B cell (primary cell): ENCODE results near the gene ACTR5.

Experiments used
- CTCF ChIP-seq: fragments of 200-600 bp; IDR thresholded peaks from one replicate; pipeline ENCODE4 v1.8.0; 2022; ENCODE audit warnings: antibody characterized with exemption, mild to moderate bottlenecking
- EZH2 ChIP-seq: IDR thresholded peaks from 2 replicates; pipeline ENCODE4 v1.6.1; 2012; ENCODE audit warnings: borderline replicate concordance, low read depth, mild to moderate bottlenecking, moderate library complexity, low read length; ENCODE audit not compliant: insufficient read depth, poor library complexity, severe bottlenecking

GRCh38 chr20:38730167-38730988, 17.9 kb upstream of the ACTR5 start:
- TF ChIP-seq CTCF: no peak
- TF ChIP-seq EZH2: no peak
